Measurements from ENCODE around the gene ARFIP1. TPM values are rescaled to one million over a fixed set of nuclear protein-coding genes. Genes with fewer than 3 reads are reported as not detected.
"Not testable (repeated sequence)": the region's sequence is repeated elsewhere in the genome, so short reads cannot be mapped to it uniquely, and the experiment has no call there.

ARFIP1 gene
- total RNA-seq, 1 donor from 2014 or later, result 36.6 TPM

- DNase-seq, result no peak
Observed at GRCh38 chr4:152843481-152844090, 63.8 kb downstream of the ARFIP1 start.

DNA sequence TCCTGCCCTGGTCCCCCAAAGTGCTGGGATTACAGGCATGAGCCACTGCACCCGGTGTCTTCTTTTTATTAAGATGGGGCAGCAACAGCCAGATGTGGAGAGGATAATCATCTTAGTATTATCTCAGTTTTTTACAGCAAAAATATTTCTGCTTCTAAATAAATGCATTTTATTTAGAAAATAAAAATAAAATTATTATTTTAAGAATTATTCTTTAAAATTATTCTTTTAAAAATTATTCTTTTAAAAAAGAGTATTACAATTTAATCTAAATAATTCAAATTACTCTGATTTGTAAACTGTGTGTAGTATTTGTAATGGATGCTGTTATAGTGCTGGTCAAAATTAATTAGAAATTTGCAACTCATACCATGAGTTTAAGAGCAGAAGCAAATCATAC, 67.6 kb downstream of the ARFIP1 start:
- no peak for DNase-seq

DNA sequence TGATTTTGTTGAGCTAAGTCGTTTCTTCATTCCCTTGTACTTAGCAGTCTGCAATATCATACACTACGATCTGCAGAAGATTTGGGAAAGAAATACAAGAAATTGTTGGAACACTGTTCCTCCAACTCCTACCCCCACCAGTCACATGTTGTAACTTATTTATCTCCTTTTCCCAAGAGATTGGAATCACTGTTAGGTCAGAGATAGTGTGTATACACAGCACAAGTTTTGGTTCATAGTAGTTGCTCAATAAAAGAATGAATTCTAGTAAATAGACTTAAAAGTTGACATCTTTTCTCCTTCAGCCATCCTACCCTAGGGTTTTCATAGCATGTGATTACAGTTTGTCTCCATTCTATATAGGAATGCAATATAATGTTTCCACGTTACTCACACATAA, 68.8 kb downstream of the ARFIP1 start:
- DNase-seq, result no peak

- DNase-seq, result peak; percentile 4
Observed at GRCh38 chr4:152849350-152849749, 69.6 kb downstream of the ARFIP1 start.

GRCh38 chr4:152850377-152850776, 70.6 kb downstream of the ARFIP1 start:
- no peak for DNase-seq

DNA sequence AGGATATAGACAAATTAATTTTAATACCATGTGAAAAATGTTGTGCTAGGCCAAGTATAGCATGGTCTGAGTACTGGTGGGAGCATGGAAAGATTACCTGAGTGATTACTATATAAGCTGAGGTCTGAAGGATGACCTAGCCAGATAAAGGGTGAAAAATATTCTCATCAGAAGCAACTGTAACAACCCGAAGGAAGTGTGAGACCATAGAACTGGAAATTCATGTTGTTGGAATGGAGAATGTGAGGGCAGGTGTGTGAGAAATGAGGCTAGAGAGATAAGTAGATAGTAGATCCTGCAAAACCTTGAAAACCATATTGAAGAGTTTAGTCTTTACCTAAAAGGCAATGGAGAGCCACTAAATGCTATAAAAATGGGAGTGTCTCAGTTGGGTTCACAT, 71.5 kb downstream of the ARFIP1 start:
- no peak for DNase-seq

DNA sequence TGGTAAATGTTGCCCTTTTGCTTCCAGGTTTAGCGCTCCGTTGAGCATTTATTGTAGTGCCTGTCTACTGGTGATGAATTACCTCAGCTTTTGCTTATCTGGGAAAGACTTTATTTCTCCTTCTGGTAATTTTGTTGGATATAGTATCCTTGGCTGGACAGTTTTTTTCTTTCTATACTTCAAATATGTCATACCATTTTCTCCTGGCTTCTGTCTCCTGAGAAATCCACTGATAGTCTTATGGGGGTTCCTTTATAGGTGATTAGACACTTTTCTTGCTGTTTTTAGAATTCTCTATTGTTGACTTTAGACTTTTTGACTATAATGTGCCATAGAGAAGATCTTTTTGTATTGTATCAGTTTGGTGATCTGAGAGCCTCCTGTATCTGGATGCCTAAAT, 73.5 kb downstream of the ARFIP1 start:
- DNase-seq, result no peak

- DNase-seq, result not testable (repeated sequence)
Observed at GRCh38 chr4:152854016-152854415, 74.3 kb downstream of the ARFIP1 start.

- no peak for DNase-seq
Observed at GRCh38 chr4:152856960-152857359, 77.2 kb downstream of the ARFIP1 start.

GRCh38 chr4:152858934-152859333, 79.2 kb downstream of the ARFIP1 start:
- DNase-seq, result no peak

GRCh38 chr4:152860046-152860445, 80.3 kb downstream of the ARFIP1 start:
- no peak for DNase-seq

GRCh38 chr4:152862608-152863007, 82.9 kb downstream of the ARFIP1 start:
- DNase-seq, result no peak

GRCh38 chr4:152864361-152864760, 84.6 kb downstream of the ARFIP1 start:
- DNase-seq, result peak; percentile 15

GRCh38 chr4:152866432-152866993, 86.8 kb downstream of the ARFIP1 start:
- not testable (repeated sequence) for DNase-seq

GRCh38 chr4:152870606-152871005, 90.9 kb downstream of the ARFIP1 start:
- no peak for DNase-seq

- DNase-seq, result no peak
Observed at GRCh38 chr4:152875261-152875660, 95.5 kb downstream of the ARFIP1 start.

- DNase-seq, result no peak
Observed at GRCh38 chr4:152877868-152878267, 98.1 kb downstream of the ARFIP1 start.

DNA sequence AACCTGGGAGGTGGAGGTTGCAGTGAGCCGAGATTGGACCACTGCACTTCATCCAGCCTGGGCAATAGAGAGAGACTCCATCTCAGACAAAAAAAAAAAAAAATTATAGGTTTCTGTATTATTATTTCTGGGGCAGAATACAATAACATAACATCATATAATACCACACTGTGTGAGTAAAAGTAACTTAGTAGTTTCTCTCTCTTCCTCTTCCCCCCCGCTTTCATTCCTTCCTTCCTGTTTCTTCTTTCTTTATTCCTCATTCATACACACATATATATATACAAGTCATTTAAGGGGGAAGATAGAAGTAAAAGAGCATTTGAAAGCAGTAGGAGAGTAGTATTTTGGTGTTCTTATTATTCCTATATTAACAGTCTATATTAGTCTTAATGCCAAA, 100.5 kb downstream of the ARFIP1 start:
- no peak for DNase-seq

GRCh38 chr4:152881974-152882373, 102.2 kb downstream of the ARFIP1 start:
- peak; percentile 10 for DNase-seq

GRCh38 chr4:152885185-152885584, 105.4 kb downstream of the ARFIP1 start:
- DNase-seq, result peak; percentile 27

DNA sequence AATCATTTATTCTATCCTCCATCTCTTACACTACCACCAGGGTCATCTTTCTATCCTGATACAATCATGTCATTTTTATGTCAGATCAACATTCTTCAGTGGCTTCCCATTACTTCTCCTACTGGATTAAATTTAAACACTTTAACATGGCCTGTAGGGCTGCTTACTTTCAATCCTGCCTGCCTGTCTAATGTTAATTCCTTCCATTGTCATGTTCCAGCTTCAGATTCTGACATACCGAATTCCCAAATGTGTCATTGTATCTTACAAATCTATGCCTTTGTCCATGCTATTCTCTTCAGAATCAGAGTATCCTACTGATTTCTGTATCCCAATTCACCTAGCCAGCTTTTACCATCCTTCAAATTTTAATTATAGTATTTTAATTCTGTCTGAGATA, 106.4 kb downstream of the ARFIP1 start:
- no peak for DNase-seq

- DNase-seq, result no peak
Observed at GRCh38 chr4:152887981-152888380, 108.2 kb downstream of the ARFIP1 start.

GRCh38 chr4:152892974-152893373, 113.2 kb downstream of the ARFIP1 start:
- DNase-seq, result no peak

- no peak for DNase-seq
Observed at GRCh38 chr4:152894673-152895072, 114.9 kb downstream of the ARFIP1 start.

GRCh38 chr4:152896811-152897210, 117.1 kb downstream of the ARFIP1 start:
- DNase-seq, result no peak

All from tongue (tissue), 2 donors.